ENCODE data around the gene ALKBH2. TPM values are rescaled to one million over a fixed set of nuclear protein-coding genes. Genes with fewer than 3 reads are reported as not detected.

The ALKBH2 gene
- total and polyA plus RNA-seq, 2 of the 8 experiments (the other 6 are each of a cell fraction or from before 2014, with no cell fraction given): 19.1 to 22.5 TPM

DNA sequence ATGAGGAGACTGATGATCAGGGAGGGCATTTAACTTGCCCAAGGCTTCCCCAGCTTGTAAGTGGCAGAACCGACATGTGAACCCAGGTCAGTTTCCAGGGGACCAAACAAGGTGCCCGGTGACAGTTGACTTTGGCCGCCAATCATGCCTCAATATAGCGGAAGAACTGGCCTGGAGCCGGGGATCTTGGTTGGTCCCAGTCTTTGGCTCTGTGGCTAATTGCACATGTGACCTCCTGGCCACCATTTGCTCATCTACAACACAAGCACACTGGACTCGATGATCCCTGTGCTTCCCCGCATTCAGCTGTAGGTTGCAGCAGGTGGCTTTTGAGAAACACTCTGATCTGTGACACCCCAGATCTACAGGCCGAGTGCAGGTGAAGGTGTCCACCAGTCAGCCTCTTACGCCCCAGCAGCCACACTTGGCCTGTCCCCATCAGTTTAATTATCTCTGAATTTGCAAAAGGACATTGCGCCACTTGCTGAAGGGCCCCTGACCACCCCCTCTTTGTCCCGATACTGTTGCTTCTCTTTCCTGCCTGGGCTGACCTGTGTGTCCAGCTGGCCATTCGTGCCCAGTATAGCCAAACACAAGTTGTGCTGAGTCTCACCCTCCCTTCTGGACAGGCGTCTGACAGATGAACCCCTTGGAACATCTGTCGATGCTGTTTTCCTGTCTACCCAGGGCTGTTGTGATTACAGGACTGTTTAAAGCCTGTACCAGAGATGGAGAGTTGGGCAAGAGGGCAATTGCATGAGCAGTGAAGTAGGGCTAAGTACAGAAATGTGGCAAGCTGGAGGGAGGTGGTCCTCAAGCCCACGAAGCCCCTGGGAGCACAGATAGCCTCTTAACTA, 37.3 kb upstream of the ALKBH2 start (continued):
- TF ChIP-seq NRF1 (IDR thresholded peaks at IDR 0.05; ENCODE audit: low read depth, low read length) (no peak), KDM4A (IDR thresholded peaks at IDR 0.05; ENCODE audit: low read depth, low read length, severe bottlenecking) (no peak), RFX5 (IDR thresholded peaks at IDR 0.05; ENCODE audit: borderline replicate concordance, low read depth, low read length) (no peak), KDM1A (IDR thresholded peaks at IDR 0.05; ENCODE audit: borderline replicate concordance, low read length) (no peak)

All from H1 (cell line).